ENCODE data around the gene ASGR2.
"Not testable (repeated sequence)": the region's sequence is repeated elsewhere in the genome, so short reads cannot be mapped to it uniquely, and the experiment has no call there.

ASGR2 gene

DNA sequence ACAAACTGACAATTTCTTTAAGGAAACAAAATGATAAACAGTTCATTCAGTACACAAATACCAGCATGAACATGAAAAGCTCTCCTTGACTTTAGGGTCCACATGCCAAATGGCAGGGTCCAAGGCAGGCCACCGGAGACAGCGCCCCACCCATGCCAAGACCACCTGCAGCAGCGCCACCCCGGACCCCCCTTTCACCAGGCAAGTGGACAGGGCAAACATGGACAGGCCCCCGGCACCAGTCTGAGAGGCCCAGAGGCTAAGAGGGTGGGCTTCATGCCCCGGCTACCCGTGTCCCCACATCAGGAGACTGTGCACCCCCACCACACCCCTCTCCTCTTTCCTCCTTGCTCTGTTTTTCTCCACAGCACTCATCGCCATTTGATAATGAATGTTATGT is 14.7 kb upstream of the ASGR2 start:
- Histone ChIP-seq H3K79me2 (ENCODE audit: insufficient read depth, low read depth) (no peaks in the 10 kb centered on the region), H3K4me2 (no peak overlapping the region), H3K27ac (no peak overlapping the region), H4K20me1 (ENCODE audit: insufficient read depth) (no peaks in the 10 kb centered on the region), H3K27me3 (ENCODE audit: insufficient read depth, low read depth) (no peaks in the 10 kb centered on the region), H3K9ac (no peak overlapping the region), H3K36me3 (ENCODE audit: insufficient read depth) (no peaks in the 10 kb centered on the region), H3K4me3 (IDR thresholded peaks at IDR 0.05; ENCODE audit: insufficient read depth, low read depth, low read length) (no peak overlapping the region), H2AFZ (ENCODE audit: low read depth) (no peak overlapping the region), H3K4me1 (ENCODE audit: low read depth, poor library complexity, severe bottlenecking) (peaks cover 14% of the 10 kb centered on the region)
- TF ChIP-seq, protein P1, sequence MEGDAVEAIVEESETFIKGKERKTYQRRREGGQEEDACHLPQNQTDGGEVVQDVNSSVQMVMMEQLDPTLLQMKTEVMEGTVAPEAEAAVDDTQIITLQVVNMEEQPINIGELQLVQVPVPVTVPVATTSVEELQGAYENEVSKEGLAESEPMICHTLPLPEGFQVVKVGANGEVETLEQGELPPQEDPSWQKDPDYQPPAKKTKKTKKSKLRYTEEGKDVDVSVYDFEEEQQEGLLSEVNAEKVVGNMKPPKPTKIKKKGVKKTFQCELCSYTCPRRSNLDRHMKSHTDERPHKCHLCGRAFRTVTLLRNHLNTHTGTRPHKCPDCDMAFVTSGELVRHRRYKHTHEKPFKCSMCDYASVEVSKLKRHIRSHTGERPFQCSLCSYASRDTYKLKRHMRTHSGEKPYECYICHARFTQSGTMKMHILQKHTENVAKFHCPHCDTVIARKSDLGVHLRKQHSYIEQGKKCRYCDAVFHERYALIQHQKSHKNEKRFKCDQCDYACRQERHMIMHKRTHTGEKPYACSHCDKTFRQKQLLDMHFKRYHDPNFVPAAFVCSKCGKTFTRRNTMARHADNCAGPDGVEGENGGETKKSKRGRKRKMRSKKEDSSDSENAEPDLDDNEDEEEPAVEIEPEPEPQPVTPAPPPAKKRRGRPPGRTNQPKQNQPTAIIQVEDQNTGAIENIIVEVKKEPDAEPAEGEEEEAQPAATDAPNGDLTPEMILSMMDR (conservative IDR thresholded peaks at IDR 0.05; ENCODE audit: low read depth, low read length), result no peak

- Histone ChIP-seq H3K27ac (no peak overlapping the region), H3K4me3 (IDR thresholded peaks at IDR 0.05; ENCODE audit: insufficient read depth, low read depth, low read length) (no peak overlapping the region)
- TF ChIP-seq, protein P1 (conservative IDR thresholded peaks at IDR 0.05; ENCODE audit: low read depth, low read length), result no peak
Observed at GRCh38 chr17:7128160-7128559, 13.5 kb upstream of the ASGR2 start.

GRCh38 chr17:7127501-7127900 is 12.9 kb upstream of the ASGR2 start:
- not testable (repeated sequence) for H3K79me2 ChIP-seq (ENCODE audit: insufficient read depth, low read depth); H3K27me3 ChIP-seq (ENCODE audit: insufficient read depth, low read depth); H2AFZ ChIP-seq (ENCODE audit: low read depth); H3K4me3 ChIP-seq (IDR thresholded peaks at IDR 0.05; ENCODE audit: insufficient read depth, low read depth, low read length); H3K36me3 ChIP-seq (ENCODE audit: insufficient read depth); H3K27ac ChIP-seq; H3K9ac ChIP-seq; H4K20me1 ChIP-seq (ENCODE audit: insufficient read depth); H3K4me1 ChIP-seq (ENCODE audit: low read depth, poor library complexity, severe bottlenecking); H3K4me2 ChIP-seq

More at GRCh38 chr17:7128160-7128559, 13.5 kb upstream of the ASGR2 start:
- no peak overlapping the region for H2AFZ ChIP-seq (ENCODE audit: low read depth)
- H3K4me2 ChIP-seq, result no peak overlapping the region
- no peaks in the 10 kb centered on the region for H3K79me2 ChIP-seq (ENCODE audit: insufficient read depth, low read depth)
- H3K4me1 ChIP-seq (ENCODE audit: low read depth, poor library complexity, severe bottlenecking), result peaks cover 10% of the 10 kb centered on the region
- H3K9ac ChIP-seq, result no peak overlapping the region
- H4K20me1 ChIP-seq (ENCODE audit: insufficient read depth), result no peaks in the 10 kb centered on the region
- no peaks in the 10 kb centered on the region for H3K27me3 ChIP-seq (ENCODE audit: insufficient read depth, low read depth)
- H3K36me3 ChIP-seq (ENCODE audit: insufficient read depth), result no peaks in the 10 kb centered on the region

GRCh38 chr17:7126386-7126785 is 11.8 kb upstream of the ASGR2 start:
- H3K36me3 ChIP-seq (ENCODE audit: insufficient read depth); H3K27me3 ChIP-seq (ENCODE audit: insufficient read depth, low read depth); H3K4me1 ChIP-seq (ENCODE audit: low read depth, poor library complexity, severe bottlenecking); H3K9ac ChIP-seq; H2AFZ ChIP-seq (ENCODE audit: low read depth); H3K4me2 ChIP-seq; H3K27ac ChIP-seq; H3K4me3 ChIP-seq (IDR thresholded peaks at IDR 0.05; ENCODE audit: insufficient read depth, low read depth, low read length); H4K20me1 ChIP-seq (ENCODE audit: insufficient read depth); H3K79me2 ChIP-seq (ENCODE audit: insufficient read depth, low read depth): not testable (repeated sequence)

- TF ChIP-seq, protein P1 (conservative IDR thresholded peaks at IDR 0.05; ENCODE audit: low read depth, low read length), result no peak
Observed at GRCh38 chr17:7124923-7125322, 10.3 kb upstream of the ASGR2 start.

More at GRCh38 chr17:7124923-7125322, 10.3 kb upstream of the ASGR2 start:
- no peaks in the 10 kb centered on the region for H3K27me3 ChIP-seq (ENCODE audit: insufficient read depth, low read depth)
- no peaks in the 10 kb centered on the region for H3K4me1 ChIP-seq (ENCODE audit: low read depth, poor library complexity, severe bottlenecking)
- H4K20me1 ChIP-seq (ENCODE audit: insufficient read depth), result no peaks in the 10 kb centered on the region
- no peak overlapping the region for H3K4me2 ChIP-seq
- no peak overlapping the region for H3K27ac ChIP-seq
- no peak overlapping the region for H3K4me3 ChIP-seq (IDR thresholded peaks at IDR 0.05; ENCODE audit: insufficient read depth, low read depth, low read length)
- H2AFZ ChIP-seq (ENCODE audit: low read depth), result no peak overlapping the region
- H3K36me3 ChIP-seq (ENCODE audit: insufficient read depth), result no peaks in the 10 kb centered on the region
- no peaks in the 10 kb centered on the region for H3K79me2 ChIP-seq (ENCODE audit: insufficient read depth, low read depth)
- no peak overlapping the region for H3K9ac ChIP-seq

Data from KMS-11 (cell line).